ENCODE measurements around the gene ALPI.

Gene ALPI

DNA sequence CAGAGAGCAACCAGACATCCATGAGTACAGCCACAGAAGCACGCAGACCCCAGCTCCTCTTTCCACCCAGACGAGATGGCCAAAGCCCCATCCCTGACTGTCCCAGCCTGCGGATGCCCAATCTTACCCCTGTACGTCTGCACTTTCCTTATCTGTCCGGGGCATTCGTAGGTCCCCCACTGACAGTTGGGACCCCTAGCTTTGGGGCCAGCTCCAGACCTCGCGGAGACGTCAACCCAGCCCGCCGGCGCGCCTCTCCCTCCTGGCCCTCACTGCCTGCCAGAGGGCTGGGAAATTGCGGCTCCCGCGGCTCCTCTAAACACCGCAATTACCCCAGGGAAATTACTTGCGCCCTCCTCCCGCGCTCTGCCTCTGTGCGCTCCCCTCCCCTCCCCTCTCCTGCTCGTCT lies 29.4 kb downstream of the ALPI start:
- no peak for FAIRE-seq
- DNase-seq (ENCODE audit: insufficient read length) = peak; percentile 10
- TF ChIP-seq POLR2A (IDR thresholded peaks at IDR 0.05; ENCODE audit: low read depth, low read length) (no peak), POLR2AphosphoS5 (IDR thresholded peaks at IDR 0.05; ENCODE audit: low read depth, low read length) (no peak), TAF1 (IDR thresholded peaks at IDR 0.05; ENCODE audit: borderline replicate concordance, low read depth, low read length) (no peak)

- FAIRE-seq (no peak), DNase-seq (ENCODE audit: insufficient read length) (no peak)
- TF ChIP-seq POLR2AphosphoS5 (IDR thresholded peaks at IDR 0.05; ENCODE audit: low read depth, low read length) (no peak), TAF1 (IDR thresholded peaks at IDR 0.05; ENCODE audit: borderline replicate concordance, low read depth, low read length) (no peak), POLR2A (IDR thresholded peaks at IDR 0.05; ENCODE audit: low read depth, low read length) (no peak)
These were observed 30.0 kb downstream of the ALPI start for GRCh38 chr2:232485757-232486557.

DNA sequence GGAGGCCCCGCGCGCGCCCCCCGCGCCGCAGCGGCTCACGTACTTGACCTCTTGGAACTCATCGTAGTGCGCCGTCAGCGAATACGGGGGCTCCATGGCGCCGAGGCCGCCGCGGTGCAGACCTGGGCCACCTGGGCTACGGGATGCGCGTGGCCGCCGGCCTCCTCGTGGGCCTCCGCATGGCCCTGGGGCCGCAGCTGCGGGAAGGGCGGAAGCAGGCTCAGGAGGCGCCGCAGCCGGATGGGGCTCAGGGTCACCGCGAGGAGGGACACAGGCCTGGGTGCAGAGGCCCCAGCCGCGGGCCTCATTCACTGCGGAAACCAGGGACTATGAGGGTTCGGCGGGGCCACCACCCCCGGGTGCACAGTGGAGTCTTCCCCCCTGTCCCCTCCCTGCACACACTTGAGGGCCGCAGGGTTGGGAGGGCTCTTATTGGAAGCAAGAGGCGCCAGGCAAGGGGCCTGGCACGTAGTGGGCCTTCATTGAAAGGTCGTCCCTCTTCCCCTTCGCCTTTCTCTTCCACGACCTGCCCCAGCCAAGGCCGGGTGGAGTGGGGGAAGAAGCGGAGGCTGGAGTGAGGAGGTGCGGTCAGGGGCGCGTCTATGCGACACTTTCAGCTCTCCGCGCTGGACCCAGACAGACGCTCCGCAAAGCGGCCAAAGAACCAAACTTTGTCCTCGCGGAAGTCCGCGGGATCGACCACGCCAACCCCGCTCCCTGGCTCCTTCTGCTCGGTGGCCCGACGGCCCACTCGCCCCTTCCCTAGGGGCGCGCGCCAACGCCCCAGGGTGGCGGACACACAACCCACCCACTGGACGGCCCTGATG lies 30.8 kb downstream of the ALPI start:
- TF ChIP-seq POLR2A (IDR thresholded peaks at IDR 0.05; ENCODE audit: low read depth, low read length) (no peak), POLR2AphosphoS5 (IDR thresholded peaks at IDR 0.05; ENCODE audit: low read depth, low read length) (no peak), TAF1 (IDR thresholded peaks at IDR 0.05; ENCODE audit: borderline replicate concordance, low read depth, low read length) (no peak)
- no peak for DNase-seq (ENCODE audit: insufficient read length)
- no peak for FAIRE-seq

- TF ChIP-seq TAF1 (IDR thresholded peaks at IDR 0.05; ENCODE audit: borderline replicate concordance, low read depth, low read length) (no peak), POLR2AphosphoS5 (IDR thresholded peaks at IDR 0.05; ENCODE audit: low read depth, low read length) (no peak), POLR2A (IDR thresholded peaks at IDR 0.05; ENCODE audit: low read depth, low read length) (no peak)
- FAIRE-seq (no peak), DNase-seq (ENCODE audit: insufficient read length) (no peak)
These were observed 31.6 kb downstream of the ALPI start, which contains the start of gene ECEL1 for GRCh38 chr2:232487385-232488096. Gene ECEL1, minus strand, starts transcription at chr2:232487834. Its CDS starts 1,181 bp downstream, at chr2:232486653.

GRCh38 chr2:232488097-232488711 lies 32.3 kb downstream of the ALPI start:
- FAIRE-seq (no peak), DNase-seq (ENCODE audit: insufficient read length) (no peak)
- TF ChIP-seq POLR2AphosphoS5 (IDR thresholded peaks at IDR 0.05; ENCODE audit: low read depth, low read length) = no peak
- no peak for TF ChIP-seq POLR2A (IDR thresholded peaks at IDR 0.05; ENCODE audit: low read depth, low read length)
- no peak for TF ChIP-seq TAF1 (IDR thresholded peaks at IDR 0.05; ENCODE audit: borderline replicate concordance, low read depth, low read length)

DNA sequence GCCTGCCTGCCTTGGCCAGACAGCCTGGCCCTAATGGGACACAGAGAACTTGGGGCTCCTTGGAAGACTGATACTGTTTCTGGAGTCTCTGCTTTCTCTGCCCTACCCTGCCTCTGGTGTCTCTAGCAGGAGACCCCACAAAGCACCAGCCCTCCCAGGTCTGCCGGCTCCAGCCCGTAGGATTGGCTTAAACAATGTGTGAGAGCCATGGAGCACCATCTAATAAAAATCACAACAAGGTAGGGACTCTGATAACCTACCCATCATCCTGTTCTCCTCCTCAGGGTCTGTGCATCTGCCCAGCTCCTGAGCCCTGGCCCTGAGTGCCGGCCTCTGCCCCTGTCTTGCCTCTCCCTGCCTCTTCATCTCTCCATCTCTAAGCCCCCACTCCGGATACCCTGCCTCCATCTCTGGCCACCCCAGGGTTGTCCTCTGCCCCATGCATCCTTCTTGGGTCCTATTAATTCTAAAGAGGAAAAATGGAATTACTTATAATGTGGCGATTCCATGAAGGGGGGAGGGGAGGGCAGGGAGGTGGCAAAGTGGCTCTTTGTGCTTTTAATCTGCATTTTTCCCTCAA lies 32.9 kb downstream of the ALPI start:
- no peak for FAIRE-seq
- DNase-seq (ENCODE audit: insufficient read length) = no peak
- TF ChIP-seq POLR2AphosphoS5 (IDR thresholded peaks at IDR 0.05; ENCODE audit: low read depth, low read length) = no peak
- TF ChIP-seq POLR2A (IDR thresholded peaks at IDR 0.05; ENCODE audit: low read depth, low read length) = no peak
- no peak for TF ChIP-seq TAF1 (IDR thresholded peaks at IDR 0.05; ENCODE audit: borderline replicate concordance, low read depth, low read length)

GRCh38 chr2:232489516-232490220 lies 33.7 kb downstream of the ALPI start:
- no peak for TF ChIP-seq TAF1 (IDR thresholded peaks at IDR 0.05; ENCODE audit: borderline replicate concordance, low read depth, low read length)
- TF ChIP-seq POLR2AphosphoS5 (IDR thresholded peaks at IDR 0.05; ENCODE audit: low read depth, low read length) = no peak
- FAIRE-seq (no peak), DNase-seq (ENCODE audit: insufficient read length) (no peak)

DNA sequence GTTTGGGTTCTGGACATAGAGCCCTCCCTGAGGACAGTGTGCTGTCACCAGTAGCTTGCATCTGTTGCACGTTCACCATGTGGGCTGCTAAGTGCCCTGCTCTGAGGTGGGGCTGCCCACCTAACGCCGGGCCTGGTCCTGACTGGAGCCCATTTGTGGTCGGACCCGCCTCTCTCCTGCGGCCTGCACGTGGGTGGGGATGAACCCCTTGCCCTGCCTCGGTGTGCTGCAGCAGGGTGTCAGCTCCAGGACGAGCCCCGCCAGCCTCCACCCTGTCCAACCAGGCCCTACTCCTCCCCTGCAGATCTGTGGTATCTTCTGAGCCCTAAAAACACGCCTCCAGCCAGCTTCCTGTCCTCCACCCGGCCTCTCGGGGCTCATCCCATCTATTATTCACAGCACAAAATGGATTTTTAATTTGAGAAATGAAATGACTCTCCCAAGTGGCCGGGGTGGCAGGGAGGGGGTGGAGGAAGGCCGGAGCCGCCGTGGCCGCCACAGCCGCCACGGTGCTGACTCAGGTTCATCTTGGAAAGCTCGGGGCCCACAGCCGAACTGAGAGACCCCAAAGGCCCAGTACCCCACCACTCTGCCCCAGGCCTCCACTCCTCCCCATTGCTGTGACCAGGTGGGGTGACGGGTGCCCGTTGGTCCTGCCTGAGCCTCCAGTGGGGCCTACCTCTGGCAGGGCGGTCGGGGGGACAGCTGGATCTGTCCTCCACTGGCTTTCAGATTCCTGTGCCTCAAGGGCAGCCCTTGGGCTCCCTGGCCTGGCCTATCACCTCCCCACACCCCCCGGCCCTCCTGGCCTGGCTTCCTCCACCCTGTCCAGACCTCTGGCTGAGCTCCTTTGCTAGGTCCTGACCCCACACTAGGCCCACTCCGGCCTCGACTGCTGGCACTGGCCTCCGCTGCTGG lies 34.5 kb downstream of the ALPI start:
- DNase-seq (ENCODE audit: insufficient read length) (no peak), FAIRE-seq (no peak)
- TF ChIP-seq POLR2AphosphoS5 (IDR thresholded peaks at IDR 0.05; ENCODE audit: low read depth, low read length) (no peak), POLR2A (IDR thresholded peaks at IDR 0.05; ENCODE audit: low read depth, low read length) (no peak), TAF1 (IDR thresholded peaks at IDR 0.05; ENCODE audit: borderline replicate concordance, low read depth, low read length) (no peak)

DNA sequence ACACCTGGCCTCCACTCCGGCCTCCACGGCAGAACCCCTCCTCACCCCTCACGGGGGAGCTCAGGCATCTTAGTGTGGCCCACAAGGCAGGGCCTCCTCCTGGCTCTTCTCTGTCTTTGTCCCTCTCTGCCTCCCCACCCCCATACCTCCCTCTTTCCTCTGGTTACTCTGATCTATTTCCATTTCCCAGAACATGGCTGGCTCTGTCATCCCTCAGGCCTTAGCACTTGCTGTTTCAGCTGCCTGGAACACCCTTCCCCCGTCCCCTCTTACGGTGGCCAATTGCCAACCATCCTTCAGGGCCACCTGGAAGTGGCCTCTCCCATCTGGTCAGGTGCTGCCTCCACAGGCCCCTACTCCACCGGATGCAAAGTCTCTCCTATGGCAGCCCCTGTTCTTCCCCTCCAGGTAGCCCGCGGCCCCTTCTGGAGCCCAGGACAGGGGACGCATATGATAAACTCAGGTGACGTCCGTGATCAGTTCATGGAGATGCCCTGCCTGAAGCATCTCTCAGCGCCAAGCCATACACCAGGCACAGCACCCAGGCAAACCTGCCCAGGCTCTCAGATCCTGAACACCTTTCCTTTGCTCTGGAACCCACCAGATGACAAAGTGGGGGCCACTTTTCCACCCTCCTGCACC lies 35.3 kb downstream of the ALPI start:
- FAIRE-seq = no peak
- TF ChIP-seq TAF1 (IDR thresholded peaks at IDR 0.05; ENCODE audit: borderline replicate concordance, low read depth, low read length) = no peak
- TF ChIP-seq POLR2AphosphoS5 (IDR thresholded peaks at IDR 0.05; ENCODE audit: low read depth, low read length) = no peak
- no peak for TF ChIP-seq POLR2A (IDR thresholded peaks at IDR 0.05; ENCODE audit: low read depth, low read length)
- no peak for DNase-seq (ENCODE audit: insufficient read length)
